ENCODE measurements around the gene CA10.
A peak's percentile ranks its signal among the peaks of the same experiment; 100 is the strongest.

Gene CA10

GRCh38 chr17:51739245-51739886 lies 419.1 kb downstream of the CA10 start:
- no peak for DNase-seq (ENCODE audit: low read depth, low spot score)
- no peak overlapping the region for H3K4me3 ChIP-seq (ENCODE audit: low read depth, low read length)
- TF ChIP-seq CTCF (IDR thresholded peaks at IDR 0.05; ENCODE audit: insufficient read depth, low read length, missing control alignments) = no peak
- POLR2A ChIA-PET = no interaction called here
- CTCF ChIA-PET = no interaction called here

- ChIA-PET POLR2A (no interaction called here), CTCF (no interaction called here)
- no peak for DNase-seq (ENCODE audit: low read depth, low spot score)
- H3K4me3 ChIP-seq (ENCODE audit: low read depth, low read length) = no peak overlapping the region
- TF ChIP-seq CTCF (IDR thresholded peaks at IDR 0.05; ENCODE audit: insufficient read depth, low read length, missing control alignments) = no peak
Measured at GRCh38 chr17:51736356-51736755, 422.2 kb downstream of the CA10 start.

- no peak for TF ChIP-seq CTCF (IDR thresholded peaks at IDR 0.05; ENCODE audit: insufficient read depth, low read length, missing control alignments)
- H3K4me3 ChIP-seq (ENCODE audit: low read depth, low read length) = no peak overlapping the region
- POLR2A ChIA-PET = no interaction called here
- CTCF ChIA-PET = no interaction called here
- DNase-seq (ENCODE audit: low read depth, low spot score) = no peak
Measured at GRCh38 chr17:51734976-51735375, 423.5 kb downstream of the CA10 start.

- peak; percentile 14 for TF ChIP-seq CTCF (IDR thresholded peaks at IDR 0.05; ENCODE audit: insufficient read depth, low read length, missing control alignments)
- no peak for DNase-seq (ENCODE audit: low read depth, low spot score)
- no peak overlapping the region for H3K4me3 ChIP-seq (ENCODE audit: low read depth, low read length)
- ChIA-PET POLR2A (no interaction called here), CTCF (no interaction called here)
Measured at GRCh38 chr17:51734462-51734861, 424.1 kb downstream of the CA10 start.

GRCh38 chr17:51733166-51733565 lies 425.3 kb downstream of the CA10 start:
- ChIA-PET CTCF (no interaction called here), POLR2A (no interaction called here)
- H3K4me3 ChIP-seq (ENCODE audit: low read depth, low read length) = no peak overlapping the region
- TF ChIP-seq CTCF (IDR thresholded peaks at IDR 0.05; ENCODE audit: insufficient read depth, low read length, missing control alignments) = no peak
- no peak for DNase-seq (ENCODE audit: low read depth, low spot score)

GRCh38 chr17:51731941-51732722 lies 426.4 kb downstream of the CA10 start:
- POLR2A ChIA-PET = no interaction called here
- CTCF ChIA-PET = no interaction called here
- TF ChIP-seq CTCF (IDR thresholded peaks at IDR 0.05; ENCODE audit: insufficient read depth, low read length, missing control alignments) = no peak
- no peak for DNase-seq (ENCODE audit: low read depth, low spot score)
- H3K4me3 ChIP-seq (ENCODE audit: low read depth, low read length) = no peak overlapping the region

Measured in AG04449 (cell line).